HepG2 (cell line): ENCODE results near the gene SEBOX. TPM values are rescaled to one million over a fixed set of nuclear protein-coding genes. Genes with fewer than 3 reads are reported as not detected.

Experiments
- ATAC-seq: fragments of 200-7000 bp; cut with Tn5 transposase; 3 replicates; pipeline ENCODE4 v1.9.1; 2020; ENCODE audit warnings: mild to moderate bottlenecking, moderate library complexity
- BruUV-seq: library from RNA; stranded (reverse); fragments of 400-500 nt; replicated peaks from 2 replicates; lab custom pipeline; 2021; lab: Mats Ljungman, UMichigan
- CTCF ChIA-PET: fragments of 300-600 bp; formaldehyde crosslinking; extraction: SDS; loops from one replicate; lab custom pipeline; 2021; ENCODE audit warnings: low total read pairs, inconsistent platforms, low intra/inter-chr PET ratio; lab: Yijun Ruan, JAX
- POLR2A ChIA-PET: fragments of 350-600 bp; sonication (Branson Sonifier 250); formaldehyde crosslinking; loops from one replicate; lab custom pipeline; 2020; ENCODE audit warnings: antibody characterized with exemption, inconsistent platforms; lab: Yijun Ruan, JAX
- DNase-seq: peaks from one replicate; pipeline ENCODE4 v3.0.0-alpha.2; 2015; ENCODE audit warnings: low spot score
- FAIRE-seq: peaks from 3 replicates; lab custom pipeline; 2011; peaks lifted over from hg19 to GRCh38; lab: Jason Lieb, UNC
- H2AFZ ChIP-seq: one replicate; pipeline ENCODE4 v1.6.1; 2011; ENCODE audit warnings: low read length, inconsistent platforms
- H3K27ac ChIP-seq: fragments of 300-600 bp; 3 replicates; pipeline ENCODE4 v1.8.0; 2011; ENCODE audit warnings: mixed run types, mild to moderate bottlenecking, mixed read lengths, low read length, inconsistent platforms; ENCODE audit not compliant: insufficient read depth; ENCODE audit errors: extremely low read length
- H3K27me3 ChIP-seq, 2 experiments: fragments of 200-600 bp in 1 of 2; 2 replicates in 1 of 2; 3 replicates in 1 of 2; pipeline versions ENCODE4 v1.6.0 to v1.8.0; 2011; ENCODE audit warnings: low read length in 2 of 2, mild to moderate bottlenecking in 2 of 2, moderate library complexity in 2 of 2, inconsistent platforms in 1 of 2; ENCODE audit not compliant: insufficient read depth in 2 of 2, control insufficient read depth in 1 of 2
- H3K36me3 ChIP-seq, 2 experiments: fragments of 200-600 bp in 1 of 2; replicated peaks in 1 of 2; 2 replicates in 1 of 2; 3 replicates in 1 of 2; pipeline versions ENCODE4 v1.5.1 to v1.8.0; 2011; ENCODE audit warnings: low read length in 2 of 2, inconsistent platforms in 1 of 2; ENCODE audit not compliant: insufficient read depth in 2 of 2, control insufficient read depth in 1 of 2
- H3K4me1 ChIP-seq: 2 replicates; pipeline ENCODE4 v1.5.1; 2012; ENCODE audit warnings: low read length, inconsistent platforms; ENCODE audit not compliant: insufficient read depth
- H3K4me2 ChIP-seq: 2 replicates; pipeline ENCODE4 v1.6.0; 2011; ENCODE audit warnings: low read depth, low read length, inconsistent platforms
- H3K4me3 ChIP-seq, 3 experiments: fragments of 200-600 bp in 1 of 3; sonication (generic), shearing (Covaris generic) in 1 of 3; replicated peaks in 1 of 3; 2 replicates each; pipeline ENCODE4 v1.5.1; 2011 to 2016; ENCODE audit warnings: low read length in 3 of 3, inconsistent platforms in 2 of 3, low read depth in 2 of 3, mild to moderate bottlenecking in 2 of 3, control low read depth in 1 of 3, mixed read lengths in 1 of 3; ENCODE audit not compliant: insufficient read depth in 1 of 3
- H3K79me2 ChIP-seq: one replicate; pipeline ENCODE4 v1.6.1; 2011; ENCODE audit warnings: low read length, inconsistent platforms; ENCODE audit not compliant: insufficient read depth
- H3K9ac ChIP-seq: 2 replicates; pipeline ENCODE4 v1.6.0; 2011; ENCODE audit warnings: mild to moderate bottlenecking, low read depth, low read length, inconsistent platforms; ENCODE audit not compliant: insufficient read depth
- H3K9me3 ChIP-seq: 2 replicates; pipeline ENCODE4 v1.5.1; 2012; ENCODE audit warnings: mild to moderate bottlenecking, low read length
- H4K20me1 ChIP-seq: 2 replicates; pipeline ENCODE4 v1.6.0; 2011; ENCODE audit warnings: inconsistent platforms, mild to moderate bottlenecking, low read length, moderate library complexity; ENCODE audit not compliant: insufficient read depth
- ESRRA ChIP-seq: sonication (generic); formaldehyde crosslinking; IDR thresholded peaks from 2 replicates; pipeline ENCODE4 v1.5.1; 2020; ENCODE audit warnings: mild to moderate bottlenecking, low read depth, missing genetic modification reagents
- HNRNPL ChIP-seq: fragments of 200-400 bp; formaldehyde crosslinking; IDR thresholded peaks from 2 replicates; pipeline ENCODE4 v1.6.1; 2017; ENCODE audit warnings: mild to moderate bottlenecking, low read depth, low read length
- HOXA7 ChIP-seq: sonication (generic); formaldehyde crosslinking; IDR thresholded peaks from 2 replicates; pipeline ENCODE4 v1.8.1; 2022; ENCODE audit warnings: mild to moderate bottlenecking, missing genetic modification reagents, moderate library complexity
- PAF1 ChIP-seq: IDR thresholded peaks from 2 replicates; pipeline ENCODE4 v1.6.1; 2016; ENCODE audit warnings: missing genetic modification reagents, missing compliant biosample characterization
- ZFY ChIP-seq: sonication (generic); formaldehyde crosslinking; IDR thresholded peaks from 2 replicates; pipeline ENCODE4 v1.4.0; 2020; ENCODE audit warnings: missing genetic modification reagents
- ZNF318 ChIP-seq: sonication (generic); formaldehyde crosslinking; IDR thresholded peaks from 2 replicates; pipeline ENCODE4 v1.4.0; 2020; ENCODE audit warnings: mild to moderate bottlenecking, missing genetic modification reagents
- ZNF33B ChIP-seq: sonication (generic); formaldehyde crosslinking; IDR thresholded peaks from 2 replicates; pipeline ENCODE4 v1.5.1; 2020; ENCODE audit warnings: mild to moderate bottlenecking, missing genetic modification reagents
- ZNF501 ChIP-seq: sonication (generic); formaldehyde crosslinking; IDR thresholded peaks from 2 replicates; pipeline ENCODE4 v1.5.1; 2020; ENCODE audit warnings: mild to moderate bottlenecking, moderate library complexity, missing genetic modification reagents
- ZNF513 ChIP-seq: sonication (generic); formaldehyde crosslinking; conservative IDR thresholded peaks from 2 replicates; pipeline ENCODE4 v1.5.0; 2020; ENCODE audit warnings: missing genetic modification reagents
- ZNF670 ChIP-seq: sonication (generic); formaldehyde crosslinking; IDR thresholded peaks from 2 replicates; pipeline ENCODE4 v1.8.0; 2022; ENCODE audit warnings: mild to moderate bottlenecking, missing genetic modification reagents, borderline replicate concordance
- in situ Hi-C: cut with HindIII; loops from 2 replicates; pipeline ENCODE4 v1.10.0; 2017; ENCODE audit warnings: low pct_unique_long_range_greater_than_20kb; ENCODE audit not compliant: extremely low pct_ligation_motif_present
- intact Hi-C: fragments of 100-400 bp; cut with micrococcal nuclease; formaldehyde crosslinking; loops from one replicate; pipeline ENCODE4 v1.10.0; 2022; ENCODE audit not compliant: unreplicated experiment
- polyA plus RNA-seq, 8 experiments: library from polyadenylated mRNA; depleted of rRNA in 3 of 8; stranded (reverse) in 7 of 8; unstranded in 1 of 8; fragments of >200 nt; fragmentation: Illumina TruSeq in 4 of 8; extraction: Trizol in 4 of 8; gene quantifications; 2 replicates each; pipeline versions ENCODE4 v1.2.1 to v1.2.3, GENCODE V29; 2011 to 2016; ENCODE audit warnings: low read depth in 4 of 8, missing spikeins in 1 of 8, mixed read lengths in 1 of 8; ENCODE audit not compliant: insufficient read depth in 1 of 8
- total RNA-seq, 5 experiments: library from RNA; depleted of rRNA; stranded (reverse); fragments of >200 nt; fragmentation: Illumina TruSeq; extraction: Trizol; gene quantifications; 2 replicates each; pipeline ENCODE4 v1.2.3, GENCODE V29; 2016; ENCODE audit warnings: low read depth in 1 of 5

Gene SEBOX
- total and polyA plus RNA-seq, 2 of the 13 experiments (the other 11 are each of a cell fraction or from before 2014, with no cell fraction given), result not detected

- no peak for TF ChIP-seq ZNF670
Measured at GRCh38 chr17:28388106-28388505, 23.1 kb upstream of the SEBOX start (continued).

- ChIA-PET POLR2A (no interaction called here), CTCF (no interaction called here)
- H3K9me3 ChIP-seq, result no peaks in the 10 kb centered on the region
- no peak overlapping the region for H2AFZ ChIP-seq
- no peak overlapping the region for H3K4me3 ChIP-seq
- peaks cover 13% of the 10 kb centered on the region for H3K4me1 ChIP-seq
- in situ Hi-C loops, result no loop called here
- DNase-seq, result no peak
- no peak overlapping the region for H3K27ac ChIP-seq
- H3K36me3 ChIP-seq, result no peaks in the 10 kb centered on the region
- no peak for ATAC-seq
- H4K20me1 ChIP-seq, result no peaks in the 10 kb centered on the region
- no peak overlapping the region for H3K4me2 ChIP-seq
- intact Hi-C loops, result no loop called here
- H3K79me2 ChIP-seq, result no peaks in the 10 kb centered on the region
- no TSS peak for BruUV-seq
- TF ChIP-seq PAF1 (CRISPR knock-in tag) (no peak), ZNF33B (CRISPR knock-in tag) (no peak), ZNF501 (CRISPR knock-in tag) (no peak), ZNF318 (no peak), ZFY (CRISPR knock-in tag) (no peak), HNRNPL (no peak), HOXA7 (CRISPR knock-in tag) (no peak), ESRRA (CRISPR knock-in tag) (no peak), ZNF513 (CRISPR knock-in tag) (no peak)
- H3K9ac ChIP-seq, result no peak overlapping the region
- H3K27me3 ChIP-seq, result no peaks in the 10 kb centered on the region
- FAIRE-seq, result no peak
Measured at GRCh38 chr17:28386391-28386790, 21.4 kb upstream of the SEBOX start.
